Activated CD4-positive, alpha-beta T cell treated with anti-CD3 and anti-CD28 coated beads, Interleukin-2, amount 50 U/mL, for 24 hours (primary cell): ENCODE measurements around the gene HIRA.
"Not testable (repeated sequence)": the region's sequence is repeated elsewhere in the genome, so short reads cannot be mapped to it uniquely, and the experiment has no call there.

Source experiments
- DNase-seq, 2 donors: peaks; one replicate each; pipeline ENCODE4 v3.0.0-alpha.2; 2020; ENCODE audit warnings: low read depth in 1 of 2, low spot score in 1 of 2

HIRA gene

GRCh38 chr22:19463491-19464469, 32.2 kb upstream of the HIRA start:
- DNase-seq, result no peak

- no peak for DNase-seq
Measured at GRCh38 chr22:19463008-19463407, 31.5 kb upstream of the HIRA start.

- DNase-seq, result no peak
Measured at GRCh38 chr22:19461506-19461905, 30.0 kb upstream of the HIRA start.

GRCh38 chr22:19460036-19460435, 28.5 kb upstream of the HIRA start:
- no peak for DNase-seq

- DNase-seq, result no peak
Measured at GRCh38 chr22:19457828-19458428, 26.4 kb upstream of the HIRA start.

GRCh38 chr22:19456541-19456940, 25.0 kb upstream of the HIRA start:
- DNase-seq, result no peak

- no peak for DNase-seq
Measured at GRCh38 chr22:19455585-19456370, 24.2 kb upstream of the HIRA start.

GRCh38 chr22:19455033-19455432, 23.5 kb upstream of the HIRA start:
- DNase-seq, result no peak

GRCh38 chr22:19454156-19454555, 22.6 kb upstream of the HIRA start:
- no peak for DNase-seq

GRCh38 chr22:19453718-19454117, 22.2 kb upstream of the HIRA start:
- DNase-seq, result no peak

- no peak for DNase-seq
Measured at GRCh38 chr22:19451570-19451969, 20.0 kb upstream of the HIRA start.

GRCh38 chr22:19450363-19451175, 19.0 kb upstream of the HIRA start:
- DNase-seq, result no peak

- DNase-seq, result no peak
Measured at GRCh38 chr22:19449422-19449767, 17.9 kb upstream of the HIRA start.

- DNase-seq, result peak in 1 of 2 donors; percentile 51
Measured at GRCh38 chr22:19448739-19449421, 17.3 kb upstream of the HIRA start.

GRCh38 chr22:19448076-19448607, 16.6 kb upstream of the HIRA start:
- no peak for DNase-seq

- peak; percentile 75 to 85 for DNase-seq
Measured at GRCh38 chr22:19447330-19448075, 16.0 kb upstream of the HIRA start, which contains the start of gene C22orf39. TSS of gene C22orf39 (minus strand) at chr22:19447711. CDS start at chr22:19447688, 23 bp downstream.

GRCh38 chr22:19446603-19447329, 15.2 kb upstream of the HIRA start:
- no peak for DNase-seq

GRCh38 chr22:19445279-19445982, 13.9 kb upstream of the HIRA start:
- not testable (repeated sequence) for DNase-seq
